Stimulated activated CD8-positive, alpha-beta memory T cell treated with anti-CD3 and anti-CD28 coated beads, Interleukin-15, amount 100 ng/mL, for 48 hours (primary cell): ENCODE measurements around the gene RAB11FIP3.
"Not testable (repeated sequence)": the region's sequence is repeated elsewhere in the genome, so short reads cannot be mapped to it uniquely, and the experiment has no call there.

Experiments
- DNase-seq, 2 donors: peaks; one replicate each; pipeline ENCODE4 v3.0.0-alpha.2; 2020; ENCODE audit warnings: low read depth in 2 of 2

The RAB11FIP3 gene

GRCh38 chr16:425082-425718 is at the start of gene RAB11FIP3:
TSS of gene RAB11FIP3 (plus strand) at chr16:425649. CDS start at chr16:426007, 358 bp downstream.
- DNase-seq: peak; percentile 84

- no peak for DNase-seq
These were observed 49.3 kb upstream of the RAB11FIP3 start for GRCh38 chr16:375927-376816.

GRCh38 chr16:376817-377418 is 48.5 kb upstream of the RAB11FIP3 start:
- DNase-seq: no peak

GRCh38 chr16:377419-377951 is 48.0 kb upstream of the RAB11FIP3 start:
- DNase-seq: no peak

- not testable (repeated sequence) for DNase-seq
These were observed 47.2 kb upstream of the RAB11FIP3 start for GRCh38 chr16:378113-378820.

GRCh38 chr16:378821-379182 is 46.6 kb upstream of the RAB11FIP3 start:
- DNase-seq: no peak

- DNase-seq: no peak
These were observed 46.1 kb upstream of the RAB11FIP3 start for GRCh38 chr16:379183-379960.

- no peak for DNase-seq
These were observed 45.3 kb upstream of the RAB11FIP3 start for GRCh38 chr16:379961-380761.

GRCh38 chr16:380762-381011 is 44.8 kb upstream of the RAB11FIP3 start:
- no peak for DNase-seq

GRCh38 chr16:381012-381788 is 44.2 kb upstream of the RAB11FIP3 start:
- DNase-seq: no peak

- peak; percentile 54 to 56 for DNase-seq
These were observed 43.4 kb upstream of the RAB11FIP3 start, which contains the start of gene PGAP6 for GRCh38 chr16:381789-382717. TSS of gene PGAP6 (minus strand) at chr16:381978. CDS start at chr16:381821, 157 bp downstream.

- DNase-seq: peak; percentile 40 to 47
These were observed 42.0 kb upstream of the RAB11FIP3 start for GRCh38 chr16:383326-384051.

- no peak for DNase-seq
These were observed 38.8 kb upstream of the RAB11FIP3 start for GRCh38 chr16:386641-387156.

GRCh38 chr16:387761-388666 is 37.4 kb upstream of the RAB11FIP3 start:
- not testable (repeated sequence) for DNase-seq

- no peak for DNase-seq
These were observed 36.1 kb upstream of the RAB11FIP3 start for GRCh38 chr16:389352-389751.

- peak; percentile 82 to 85 for DNase-seq
These were observed 33.5 kb upstream of the RAB11FIP3 start for GRCh38 chr16:391885-392335.
